HG03135 (cell line): Measurements from ENCODE around the gene DNAJB8.

Experiments
- ATAC-seq: cut with Tn5 transposase; IDR thresholded peaks from one replicate; pipeline ENCODE4 v1.9.1; 2021; ENCODE audit warnings: mild to moderate bottlenecking, moderate library complexity; ENCODE audit not compliant: unreplicated experiment

DNAJB8 gene

DNA sequence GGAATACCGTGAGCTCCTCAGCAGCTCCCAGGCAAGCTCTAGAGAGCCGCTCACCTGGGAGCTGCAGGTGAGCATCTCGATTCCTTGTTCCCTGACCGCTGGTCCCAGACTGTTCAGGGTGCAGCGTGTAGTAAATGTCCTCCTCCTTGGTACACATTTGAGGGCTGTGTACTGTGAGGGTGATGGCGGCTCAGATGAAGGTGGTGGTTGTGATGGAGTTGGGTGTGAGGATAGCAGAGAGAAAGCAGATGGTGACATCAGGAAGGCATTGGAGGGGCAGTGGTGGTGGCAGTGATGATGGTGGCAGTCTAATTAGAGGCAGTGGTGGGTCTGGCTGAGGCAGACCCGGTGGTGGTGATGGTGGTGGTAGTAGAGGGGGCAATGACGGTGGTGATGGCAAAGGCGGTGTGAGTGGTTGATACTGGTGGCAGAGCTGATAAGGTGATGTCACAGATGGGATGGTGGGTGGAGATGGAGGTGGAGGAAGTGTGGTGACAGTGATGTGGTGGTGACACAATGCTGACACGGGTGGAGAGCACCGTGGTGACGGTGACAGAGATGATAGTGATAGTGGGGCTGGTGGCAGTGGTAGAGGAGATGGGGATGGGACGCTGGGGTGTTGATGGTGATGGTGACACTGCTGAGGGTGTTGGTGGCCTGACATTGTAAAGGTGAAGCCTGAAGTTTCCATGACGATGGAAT lies at the start of gene DNAJB8:
Gene DNAJB8, minus strand, starts transcription at position 51 of the 702 bp plus-strand sequence. CDS start 3,645 bp downstream, outside the sequence.
- ATAC-seq, result no peak

DNA sequence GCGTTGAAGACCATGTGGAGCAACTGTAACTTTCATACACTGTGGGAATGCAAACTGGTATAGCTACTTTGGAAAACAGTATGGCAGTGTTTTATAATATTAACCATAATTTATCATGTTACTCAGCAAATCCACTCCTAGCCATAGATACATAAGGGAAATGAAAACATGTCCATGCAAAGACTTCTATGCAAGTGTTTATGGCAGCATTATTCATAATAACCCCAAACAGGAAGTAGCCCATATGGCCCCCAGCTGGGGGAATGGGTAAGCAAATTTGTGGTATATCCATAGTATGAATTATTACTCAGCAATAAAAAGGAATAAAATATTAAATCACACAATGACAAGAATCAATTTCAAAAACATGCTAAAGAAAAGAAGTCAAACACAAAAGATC lies 49.3 kb upstream of the DNAJB8 start:
- ATAC-seq, result no peak

DNA sequence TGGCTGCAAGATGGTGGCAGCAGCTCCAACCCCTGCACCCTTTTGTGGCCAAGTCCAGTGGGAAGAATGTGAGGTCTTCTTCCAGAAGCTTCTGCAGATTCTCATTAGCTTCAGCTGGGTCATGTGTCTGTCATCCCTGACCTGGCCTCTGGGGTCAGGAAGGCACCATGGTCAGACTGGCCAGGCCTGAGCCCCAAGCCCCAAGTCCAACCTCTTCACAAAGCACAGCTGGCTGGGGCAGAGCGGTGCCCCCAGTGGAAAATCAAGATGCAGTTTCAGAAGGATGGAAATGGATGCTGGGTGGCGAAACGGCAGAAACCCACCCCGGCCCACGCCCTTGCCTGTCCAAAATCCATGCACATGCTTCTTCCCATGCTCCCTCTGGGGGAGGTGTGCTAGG lies 42.2 kb upstream of the DNAJB8 start:
- no peak for ATAC-seq

DNA sequence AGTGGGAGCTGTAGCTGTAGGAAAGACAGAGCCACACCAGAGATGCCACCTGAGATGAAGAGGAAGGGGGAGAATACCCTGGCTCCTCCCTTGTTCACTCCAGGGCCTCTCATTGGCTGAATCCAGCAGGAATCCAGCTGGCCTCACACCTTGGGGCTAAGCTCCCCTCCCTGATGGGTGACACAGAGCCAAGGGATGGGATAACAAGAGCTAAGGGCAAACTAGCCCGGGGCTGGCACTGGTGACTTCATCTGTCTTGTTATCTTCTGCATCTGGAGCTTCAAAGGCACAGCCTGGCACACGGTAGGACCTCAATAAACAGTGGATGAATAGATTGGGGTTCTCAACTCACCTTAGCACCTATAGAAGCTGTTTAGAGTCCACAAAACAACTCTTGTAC lies 40.1 kb upstream of the DNAJB8 start:
- no peak for ATAC-seq

DNA sequence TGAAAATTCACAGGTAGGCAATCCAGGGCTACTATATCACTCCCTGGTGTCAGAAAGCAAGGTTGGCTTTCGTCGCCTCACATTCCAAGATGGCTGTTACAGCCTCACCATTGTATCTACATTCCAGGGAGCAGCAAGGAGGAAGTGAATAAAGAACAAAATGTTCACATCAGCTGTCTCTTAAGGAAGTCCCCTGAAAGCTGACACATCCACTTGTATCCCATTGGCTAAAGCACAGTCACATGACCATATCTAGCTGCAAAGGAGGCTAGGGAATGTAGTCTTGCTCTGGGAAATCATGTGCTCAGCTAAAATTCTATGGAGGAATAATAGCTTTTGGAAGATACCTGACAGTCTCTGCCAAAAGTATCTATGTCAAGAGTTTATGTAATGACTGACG lies 39.1 kb upstream of the DNAJB8 start:
- no peak for ATAC-seq

DNA sequence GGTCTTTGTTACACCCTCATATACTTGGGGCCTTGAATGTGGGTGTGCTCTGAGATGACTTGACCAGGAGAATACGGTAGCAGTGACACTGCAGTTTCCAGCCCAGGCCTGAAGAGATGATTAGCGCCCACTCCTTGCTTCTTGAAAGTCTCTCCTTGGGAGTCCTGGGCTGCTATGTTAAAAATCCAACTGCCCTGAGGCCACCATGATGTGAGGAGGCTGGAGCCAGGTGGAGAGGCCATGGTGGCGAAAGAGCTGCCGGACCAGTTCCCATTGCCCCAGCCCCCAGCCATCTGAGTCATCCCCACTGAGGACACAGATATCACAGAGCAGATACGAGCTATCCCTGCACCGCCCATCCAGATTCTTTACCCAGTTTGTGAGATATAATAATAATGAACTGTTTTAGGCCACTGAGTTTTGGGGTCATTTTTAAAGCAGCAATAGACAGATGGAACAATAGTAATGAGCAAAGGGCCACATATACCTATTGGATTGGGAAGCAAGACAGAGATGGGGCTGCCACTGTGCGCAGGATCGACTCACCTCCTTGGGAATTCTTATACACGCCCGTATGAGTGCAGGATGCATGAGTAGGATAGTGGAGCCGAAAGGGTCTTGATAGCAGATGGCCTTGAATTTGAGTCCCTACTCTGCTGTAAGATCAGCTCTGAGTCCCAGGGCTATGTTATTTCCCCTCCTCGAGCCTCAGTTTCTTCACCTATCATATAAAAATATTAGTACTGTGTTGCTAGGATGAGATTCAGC lies 38.5 kb upstream of the DNAJB8 start:
- ATAC-seq, result no peak

DNA sequence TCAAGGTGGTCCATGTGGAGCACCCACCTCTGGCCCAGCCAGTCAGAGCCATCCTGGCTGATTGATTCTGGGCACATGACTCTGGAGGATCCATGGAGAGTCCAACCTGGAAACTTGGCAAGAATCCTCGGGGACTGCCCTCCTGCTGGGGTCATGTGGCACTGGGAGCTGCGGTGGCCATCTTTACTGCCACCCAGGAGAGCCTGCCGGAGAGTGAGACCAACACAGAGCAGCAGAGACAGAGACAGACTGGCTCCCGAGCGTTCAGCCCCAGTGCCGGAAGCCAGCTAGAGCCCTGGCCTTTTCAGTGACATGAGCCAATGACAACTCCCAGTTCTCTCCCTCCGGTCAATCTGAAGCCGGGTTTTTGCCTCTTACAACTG lies 37.8 kb upstream of the DNAJB8 start:
- ATAC-seq, result no peak

DNA sequence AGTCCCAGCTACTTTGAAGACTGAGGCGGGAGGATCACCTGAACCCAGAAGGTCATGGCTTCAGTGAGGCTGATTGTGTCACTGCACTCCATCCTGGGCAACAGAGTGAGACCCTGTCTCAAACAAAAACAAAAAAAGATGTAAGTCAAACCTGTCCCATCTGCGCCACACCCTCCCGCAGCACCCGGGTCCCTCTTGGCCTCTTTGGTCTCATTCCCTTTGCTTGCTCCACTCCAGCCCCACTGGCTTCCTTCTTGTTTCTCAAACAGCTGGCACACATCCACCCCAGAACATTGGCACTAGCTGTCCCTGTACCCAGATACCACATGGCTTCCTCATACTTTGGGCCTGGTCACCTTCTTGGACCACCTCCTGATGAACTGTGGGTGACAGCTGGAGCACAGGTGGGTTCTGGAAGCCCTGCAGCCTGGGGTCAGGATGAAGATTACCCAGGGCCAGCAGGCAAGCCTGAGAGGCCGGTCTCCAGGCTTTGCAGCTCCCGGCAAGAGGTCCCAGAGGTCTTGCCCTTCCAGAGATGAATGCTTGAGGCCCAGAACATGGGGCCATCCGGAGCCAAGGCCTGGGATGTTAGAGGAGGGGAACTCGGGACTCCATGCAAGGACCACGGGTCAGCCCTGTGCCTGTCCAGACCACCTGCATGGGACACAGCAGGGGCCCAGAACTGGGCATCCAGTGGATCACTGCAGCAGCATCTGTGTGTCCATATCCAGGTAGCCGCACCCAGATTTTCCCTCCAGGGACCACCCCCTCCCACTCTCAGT lies 37.3 kb upstream of the DNAJB8 start:
- ATAC-seq, result no peak

DNA sequence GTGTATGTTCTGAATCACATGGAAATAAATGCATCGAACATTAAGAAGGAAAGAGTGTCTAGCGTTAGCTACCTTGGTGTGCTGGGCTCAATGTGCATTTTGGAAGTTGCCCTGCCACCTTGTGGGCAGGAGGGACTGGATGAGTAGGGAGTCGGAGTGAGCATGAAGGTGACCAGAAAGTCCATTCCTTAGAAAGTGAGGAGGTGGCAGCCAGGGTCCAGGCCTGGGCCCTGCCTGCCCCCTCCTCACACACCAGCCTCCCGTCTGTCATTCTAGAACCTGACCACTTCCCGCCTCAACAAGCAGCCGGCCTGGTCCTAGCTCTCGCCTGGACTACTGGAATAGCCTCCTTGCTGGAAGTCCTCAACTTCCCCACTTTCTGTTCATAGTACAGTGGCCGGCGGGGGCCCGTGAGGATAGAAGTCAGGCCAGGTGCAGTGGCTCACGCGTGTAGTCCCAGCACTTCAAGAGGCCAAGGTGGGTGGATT lies 36.5 kb upstream of the DNAJB8 start:
- ATAC-seq, result no peak

DNA sequence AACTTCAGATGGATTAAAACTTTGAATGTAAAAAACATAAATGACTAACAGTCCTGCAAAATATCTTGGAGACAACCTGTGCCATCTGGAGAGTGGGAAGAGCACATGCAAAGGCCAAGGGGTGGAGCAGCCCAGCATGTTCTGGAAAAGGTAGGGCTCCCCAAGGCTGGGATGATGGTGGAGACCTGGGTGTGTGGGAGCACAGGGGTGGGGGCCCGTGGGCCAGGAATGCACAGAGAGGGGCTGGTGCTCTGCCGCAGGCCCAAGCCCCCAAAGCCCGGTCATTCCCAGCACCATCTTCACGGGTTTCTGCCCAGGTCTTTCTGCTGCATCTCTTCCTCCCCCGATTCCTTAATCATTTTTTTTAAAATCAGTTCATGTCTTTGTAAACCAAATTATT lies 36.0 kb upstream of the DNAJB8 start:
- no peak for ATAC-seq

DNA sequence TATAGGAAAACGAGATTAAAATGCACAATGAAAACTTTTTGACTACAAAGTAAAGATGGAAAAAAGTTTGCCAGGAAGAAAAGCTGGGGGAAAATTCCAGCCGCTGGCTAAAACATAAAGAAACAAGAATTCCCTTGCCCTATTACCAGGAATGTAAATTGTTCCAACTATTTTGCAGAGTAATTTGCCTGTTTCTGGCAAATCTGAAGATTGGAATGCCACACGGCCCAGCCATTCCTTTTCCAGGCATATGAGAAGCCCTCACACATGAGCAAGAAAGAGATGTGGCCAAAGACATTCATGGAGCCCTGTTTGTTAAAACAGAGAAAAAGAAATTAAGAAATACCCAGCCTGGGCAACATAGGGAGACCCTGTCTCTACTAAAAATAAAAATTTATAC lies 34.7 kb upstream of the DNAJB8 start:
- ATAC-seq, result no peak

DNA sequence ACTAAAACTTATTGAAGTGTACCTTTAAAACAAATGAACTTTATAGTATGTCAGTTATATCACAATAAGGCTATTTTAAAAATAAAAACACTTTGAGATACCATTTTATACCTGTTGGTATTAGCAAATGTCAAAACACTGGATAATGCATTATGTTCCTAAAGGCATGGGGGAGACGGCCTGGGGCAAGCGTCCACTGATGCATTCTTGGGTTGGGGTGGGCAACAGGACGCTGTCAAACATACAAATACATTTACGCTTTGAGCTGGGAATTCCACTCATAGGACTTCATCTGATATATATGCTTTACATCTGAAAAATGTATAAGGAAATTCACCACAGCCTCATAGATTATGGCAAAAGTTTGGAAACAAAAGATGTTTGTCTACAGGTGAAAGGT lies 33.9 kb upstream of the DNAJB8 start:
- ATAC-seq, result no peak

DNA sequence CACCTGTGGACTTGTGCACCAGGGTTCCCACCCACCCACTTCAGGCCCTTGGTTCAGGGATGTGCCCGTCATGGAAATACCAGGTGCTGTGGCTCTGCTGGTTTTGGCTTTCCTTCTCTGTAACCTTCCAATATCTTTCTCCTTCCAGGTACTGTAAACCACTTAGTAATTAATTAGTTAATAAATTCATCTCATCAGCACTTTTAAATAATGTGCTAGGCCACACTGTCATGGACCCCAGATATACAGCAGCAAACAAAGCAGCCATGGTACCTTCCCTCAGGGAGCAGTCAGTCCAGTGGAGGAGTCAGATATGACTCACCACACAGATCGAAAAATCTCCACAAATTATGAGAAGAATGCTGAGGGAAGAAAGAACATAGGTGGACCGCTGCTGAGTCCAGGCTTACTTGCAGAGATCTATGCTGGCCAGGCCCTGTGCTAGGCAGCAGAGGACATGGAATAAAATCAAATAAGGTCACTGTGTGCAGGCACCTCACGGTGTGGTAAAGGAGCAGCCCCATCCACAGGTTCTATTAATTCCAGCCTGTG lies 33.1 kb upstream of the DNAJB8 start:
- ATAC-seq, result no peak

DNA sequence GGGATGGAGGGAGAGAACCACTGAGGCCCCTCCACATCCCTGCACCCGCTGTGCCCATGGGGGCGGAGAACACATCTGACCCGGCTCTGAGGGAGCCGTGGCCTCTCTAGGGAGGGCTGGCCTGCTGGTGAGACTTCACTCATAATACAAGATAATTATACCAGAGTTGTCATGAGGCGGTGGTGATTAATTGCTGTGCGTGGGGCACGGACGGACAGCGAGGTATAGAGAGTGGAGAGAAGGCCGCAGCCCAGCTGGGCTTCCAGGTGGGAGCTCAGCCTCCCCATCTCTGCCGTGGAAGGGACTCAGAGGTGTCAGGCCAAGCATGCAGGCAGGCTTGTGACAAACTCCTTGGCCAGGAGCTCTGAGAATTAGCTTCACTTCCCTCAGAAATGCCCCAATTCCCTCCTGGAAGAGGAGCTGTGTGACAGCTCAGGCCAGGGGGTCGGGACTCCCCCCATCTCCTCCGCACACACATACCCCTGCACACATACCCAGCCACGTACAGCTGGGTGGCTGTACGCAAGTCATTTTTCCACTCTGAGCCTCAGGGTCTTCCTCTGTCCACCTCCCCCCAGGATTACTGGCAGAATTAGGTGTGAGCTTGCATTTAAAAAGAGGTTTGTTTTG lies 32.3 kb upstream of the DNAJB8 start:
- no peak for ATAC-seq

DNA sequence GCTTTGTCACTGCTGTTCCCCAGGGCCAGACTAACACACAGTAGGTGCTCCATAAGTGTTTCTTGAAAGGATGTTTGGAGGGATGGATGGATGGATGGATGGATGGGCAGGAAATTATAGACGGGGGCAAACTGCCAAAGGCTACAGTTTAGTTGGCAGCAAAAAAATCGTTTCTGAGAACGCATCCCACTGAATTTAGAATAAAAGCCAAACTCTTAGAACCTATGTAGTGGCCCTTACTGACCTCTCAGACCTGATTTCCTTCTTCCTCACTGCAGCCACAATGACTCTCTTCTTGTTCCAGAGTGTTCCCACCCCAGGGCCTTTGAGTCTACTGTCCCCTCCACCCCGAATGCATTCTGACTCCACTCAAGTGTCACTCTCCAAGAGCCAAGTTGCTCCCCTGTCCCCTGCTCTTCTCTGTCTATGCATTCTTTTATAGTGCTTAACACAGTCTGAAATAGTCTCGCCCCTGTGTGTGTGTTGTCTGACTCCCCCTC lies 31.5 kb upstream of the DNAJB8 start:
- ATAC-seq, result no peak

DNA sequence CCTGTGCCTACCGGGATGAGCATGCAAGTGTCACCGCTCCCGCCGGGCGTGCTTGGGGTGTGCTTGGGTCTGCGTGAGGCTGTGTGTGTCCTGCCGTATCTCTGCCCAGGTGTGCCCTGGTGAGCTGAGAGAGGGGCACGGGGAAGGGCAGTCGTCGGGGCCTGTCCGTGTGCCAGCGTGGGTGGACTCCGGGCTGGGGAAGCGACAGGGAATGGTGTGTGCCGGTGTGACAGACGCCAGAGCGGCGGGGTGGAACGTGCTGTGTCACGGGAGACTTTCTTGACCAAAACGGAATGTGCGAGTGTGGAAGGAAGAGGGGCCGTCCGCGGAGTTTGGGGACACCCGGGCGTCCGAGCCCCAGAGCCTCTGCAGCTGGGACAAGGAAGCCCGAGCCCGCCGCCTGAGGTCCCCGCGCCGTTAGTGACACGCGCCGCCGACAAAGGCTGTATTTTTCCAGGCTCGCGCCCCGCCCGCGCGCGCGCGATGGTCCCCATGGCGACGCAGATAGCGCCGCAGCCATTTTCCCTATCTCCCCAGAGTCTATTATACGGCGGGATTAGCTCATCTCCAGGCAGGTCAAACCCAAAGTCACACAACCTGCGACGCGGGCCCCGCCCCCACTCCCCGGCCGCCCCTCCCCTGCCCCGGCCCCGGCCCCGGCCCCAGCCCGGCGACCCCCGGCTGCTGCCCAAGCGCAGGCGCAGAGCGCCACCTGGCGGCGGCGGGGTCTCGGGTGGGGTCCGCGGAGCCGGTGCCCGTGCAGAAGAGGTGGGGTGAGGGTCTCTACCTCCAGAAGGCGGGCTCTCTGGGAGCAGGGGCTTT lies 30.8 kb upstream of the DNAJB8 start:
- no peak for ATAC-seq

DNA sequence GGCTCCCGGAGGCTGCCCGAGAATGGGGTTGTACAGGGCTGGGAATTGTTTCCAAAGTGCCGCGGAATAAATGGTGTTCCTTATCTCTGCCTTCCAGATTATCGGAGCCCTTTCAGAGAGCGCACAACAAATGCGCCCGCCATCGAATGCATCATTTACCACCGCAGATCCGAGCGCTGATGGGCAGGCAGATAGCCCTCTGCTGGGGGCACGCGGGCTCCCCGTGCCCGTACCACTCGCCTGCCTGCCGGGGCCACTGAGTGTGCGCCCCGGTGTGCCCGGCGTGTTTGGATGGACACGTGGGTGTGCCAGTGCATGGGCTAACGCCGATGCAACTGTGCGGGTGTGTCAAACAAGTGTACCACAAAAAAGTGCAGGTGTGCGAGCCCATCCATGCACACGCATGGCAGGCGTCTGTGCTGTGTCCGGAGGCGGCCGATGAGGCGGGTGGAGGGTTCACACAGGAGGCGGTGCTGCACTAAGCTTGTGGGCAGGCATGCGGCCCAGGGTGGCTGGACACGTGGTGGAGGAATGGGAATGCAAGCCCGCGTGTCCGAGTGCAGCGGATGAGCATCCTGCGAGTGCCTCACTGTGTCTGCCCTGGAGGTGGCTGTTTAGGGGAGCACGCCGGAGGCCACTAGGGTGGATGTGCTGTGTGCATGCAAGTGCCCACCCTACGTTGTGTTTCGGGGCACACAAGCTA lies 30.1 kb upstream of the DNAJB8 start:
- no peak for ATAC-seq

DNA sequence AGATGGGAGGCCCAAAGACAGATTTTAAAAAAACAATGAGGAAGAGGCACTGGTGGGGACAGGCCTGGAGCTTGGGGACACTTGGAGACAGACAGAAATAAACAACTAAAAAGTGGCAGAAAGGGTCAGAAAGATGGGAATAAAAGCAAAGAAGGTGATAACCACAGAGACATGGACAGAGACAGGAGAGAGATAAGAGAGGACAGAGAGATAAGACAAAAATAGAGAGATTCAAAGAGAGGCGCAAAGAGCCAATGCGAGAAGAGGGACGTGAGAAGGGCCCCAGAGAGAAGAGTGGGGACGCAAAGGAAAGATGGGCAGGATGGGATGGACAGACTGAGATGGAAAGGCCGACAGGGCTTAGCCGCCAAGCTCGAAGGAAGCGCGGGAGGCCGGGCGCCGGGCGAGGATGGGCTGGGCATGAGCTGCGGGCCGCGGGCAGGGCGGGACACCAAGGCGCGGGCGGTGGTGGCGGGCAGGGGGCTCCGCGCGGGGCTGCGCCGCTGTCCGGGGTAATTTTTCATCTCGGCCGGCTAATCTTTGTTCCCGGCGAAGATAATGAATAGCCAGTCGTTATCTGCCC lies 29.4 kb upstream of the DNAJB8 start:
- no peak for ATAC-seq

DNA sequence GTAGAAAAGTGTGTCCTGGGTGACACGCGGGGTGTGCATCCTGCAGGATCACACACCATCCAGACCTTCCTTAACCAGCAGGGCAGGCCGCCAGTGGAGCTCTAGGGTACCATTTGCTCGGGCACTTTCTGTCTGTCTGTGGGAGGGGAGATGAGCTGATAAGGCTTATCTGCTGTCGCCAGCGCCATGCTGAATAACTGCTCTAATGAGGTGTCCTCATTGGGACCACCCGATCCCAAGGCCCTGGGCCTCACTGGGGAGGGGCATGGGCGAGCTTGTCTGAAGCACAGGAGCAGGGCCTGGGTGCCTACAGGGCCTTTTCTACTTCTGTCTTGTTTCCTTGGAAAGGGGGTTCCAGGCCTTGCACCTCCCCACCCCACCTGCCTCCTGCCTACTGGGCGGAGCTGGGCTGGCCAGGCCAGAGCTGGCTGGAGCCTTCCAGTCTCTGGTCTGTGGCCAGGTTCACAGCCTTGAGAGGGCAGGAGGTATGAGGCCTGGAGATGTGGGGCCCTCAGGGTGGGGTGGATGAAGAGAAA lies 28.8 kb upstream of the DNAJB8 start:
- no peak for ATAC-seq
